ENCODE data around the gene FGG. TPM values are rescaled to one million over a fixed set of nuclear protein-coding genes. Genes with fewer than 3 reads are reported as not detected.

FGG gene
- total and polyA plus RNA-seq, 2 donors (not counting 1 experiment from before 2014, with no cell fraction given) = not detected

DNA sequence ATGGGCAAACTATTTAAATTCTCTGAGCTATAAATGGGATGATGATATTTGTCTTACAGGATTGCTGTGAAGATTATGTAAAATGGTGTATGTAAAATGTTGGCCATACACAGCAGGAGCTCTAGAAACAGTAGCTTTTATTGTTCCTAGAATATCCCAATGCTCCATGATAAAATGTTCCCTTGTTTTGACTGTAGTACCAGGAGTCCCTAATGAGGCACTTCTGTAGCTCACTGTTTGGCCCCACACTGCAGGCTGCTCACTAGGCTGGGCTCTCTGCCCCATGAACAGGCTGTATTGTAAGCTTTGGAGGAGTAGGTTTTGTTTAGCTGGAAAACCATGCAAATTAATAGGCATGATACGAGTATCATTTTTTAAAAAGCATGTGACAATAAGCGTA is 18.6 kb downstream of the FGG start:
- Histone ChIP-seq H3K27me3 (ENCODE audit: control insufficient read depth, insufficient read depth, low read length) (no peaks in the 10 kb centered on the region), H3K9me3 (ENCODE audit: control insufficient read depth, insufficient read depth, low read depth, low read length) (no peaks in the 10 kb centered on the region), H3K79me2 (ENCODE audit: control insufficient read depth, insufficient read depth, low read length) (no peaks in the 10 kb centered on the region), H3K4me1 (ENCODE audit: control insufficient read depth, extremely low read depth, insufficient read depth, low read length) (no peaks in the 10 kb centered on the region), H3K4me2 (ENCODE audit: extremely low read depth, insufficient read depth, low read length) (no peak overlapping the region), H4K20me1 (ENCODE audit: control insufficient read depth, extremely low read depth, insufficient read depth, low read length) (no peaks in the 10 kb centered on the region), H3K27ac (ENCODE audit: insufficient read depth, low read length) (no peak overlapping the region), H2AFZ (ENCODE audit: low read length) (no peak overlapping the region), H3K9ac (ENCODE audit: insufficient read depth, low read length) (no peak overlapping the region), H3K36me3 (ENCODE audit: control insufficient read depth, insufficient read depth, low read length) (no peaks in the 10 kb centered on the region), H3K4me3 (replicated peaks in 1 of 4; ENCODE audit: control extremely low read depth in 1 of 4, insufficient read depth in 1 of 4, low read depth in 3 of 4, low read length in 4 of 4) (no peak overlapping the region)
- TF ChIP-seq EZH2 (IDR thresholded peaks at IDR 0.05; ENCODE audit: low read length, missing control alignments) = no peak
- TF ChIP-seq, protein P1, sequence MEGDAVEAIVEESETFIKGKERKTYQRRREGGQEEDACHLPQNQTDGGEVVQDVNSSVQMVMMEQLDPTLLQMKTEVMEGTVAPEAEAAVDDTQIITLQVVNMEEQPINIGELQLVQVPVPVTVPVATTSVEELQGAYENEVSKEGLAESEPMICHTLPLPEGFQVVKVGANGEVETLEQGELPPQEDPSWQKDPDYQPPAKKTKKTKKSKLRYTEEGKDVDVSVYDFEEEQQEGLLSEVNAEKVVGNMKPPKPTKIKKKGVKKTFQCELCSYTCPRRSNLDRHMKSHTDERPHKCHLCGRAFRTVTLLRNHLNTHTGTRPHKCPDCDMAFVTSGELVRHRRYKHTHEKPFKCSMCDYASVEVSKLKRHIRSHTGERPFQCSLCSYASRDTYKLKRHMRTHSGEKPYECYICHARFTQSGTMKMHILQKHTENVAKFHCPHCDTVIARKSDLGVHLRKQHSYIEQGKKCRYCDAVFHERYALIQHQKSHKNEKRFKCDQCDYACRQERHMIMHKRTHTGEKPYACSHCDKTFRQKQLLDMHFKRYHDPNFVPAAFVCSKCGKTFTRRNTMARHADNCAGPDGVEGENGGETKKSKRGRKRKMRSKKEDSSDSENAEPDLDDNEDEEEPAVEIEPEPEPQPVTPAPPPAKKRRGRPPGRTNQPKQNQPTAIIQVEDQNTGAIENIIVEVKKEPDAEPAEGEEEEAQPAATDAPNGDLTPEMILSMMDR (conservative IDR thresholded peaks at IDR 0.05 in 1 of 2, IDR thresholded peaks at IDR 0.05 in 1 of 2; ENCODE audit: low read depth in 1 of 2, low read length in 2 of 2) = no peak
- no peak for DNase-seq (ENCODE audit: low read depth in 2 of 2)

- no peaks in the 10 kb centered on the region for H4K20me1 ChIP-seq (ENCODE audit: control insufficient read depth, extremely low read depth, insufficient read depth, low read length)
- H3K4me2 ChIP-seq (ENCODE audit: extremely low read depth, insufficient read depth, low read length) = no peak overlapping the region
- H3K36me3 ChIP-seq (ENCODE audit: control insufficient read depth, insufficient read depth, low read length) = no peaks in the 10 kb centered on the region
- H3K9ac ChIP-seq (ENCODE audit: insufficient read depth, low read length) = no peak overlapping the region
- no peaks in the 10 kb centered on the region for H3K27me3 ChIP-seq (ENCODE audit: control insufficient read depth, insufficient read depth, low read length)
- no peak overlapping the region for H3K27ac ChIP-seq (ENCODE audit: insufficient read depth, low read length)
- DNase-seq (ENCODE audit: low read depth in 2 of 2) = no peak
- TF ChIP-seq EZH2 (IDR thresholded peaks at IDR 0.05; ENCODE audit: low read length, missing control alignments) = no peak
- TF ChIP-seq, protein P1 (conservative IDR thresholded peaks at IDR 0.05 in 1 of 2, IDR thresholded peaks at IDR 0.05 in 1 of 2; ENCODE audit: low read depth in 1 of 2, low read length in 2 of 2) = no peak
- no peak overlapping the region for H2AFZ ChIP-seq (ENCODE audit: low read length)
- no peaks in the 10 kb centered on the region for H3K9me3 ChIP-seq (ENCODE audit: control insufficient read depth, insufficient read depth, low read depth, low read length)
- H3K4me3 ChIP-seq (replicated peaks in 1 of 4; ENCODE audit: control extremely low read depth in 1 of 4, insufficient read depth in 1 of 4, low read depth in 3 of 4, low read length in 4 of 4) = no peak overlapping the region
- H3K4me1 ChIP-seq (ENCODE audit: control insufficient read depth, extremely low read depth, insufficient read depth, low read length) = no peaks in the 10 kb centered on the region
- H3K79me2 ChIP-seq (ENCODE audit: control insufficient read depth, insufficient read depth, low read length) = no peaks in the 10 kb centered on the region
Measured at GRCh38 chr4:154591890-154592289, 20.6 kb downstream of the FGG start.

- Histone ChIP-seq H3K27me3 (ENCODE audit: control insufficient read depth, insufficient read depth, low read length) (no peaks in the 10 kb centered on the region), H3K9ac (ENCODE audit: insufficient read depth, low read length) (no peak within 1 kb of the TSS), H3K36me3 (ENCODE audit: control insufficient read depth, insufficient read depth, low read length) (no peaks in the 10 kb centered on the region), H3K27ac (ENCODE audit: insufficient read depth, low read length) (no peak within 1 kb of the TSS), H3K79me2 (ENCODE audit: control insufficient read depth, insufficient read depth, low read length) (no peaks in the 10 kb centered on the region), H3K4me3 (replicated peaks in 1 of 4; ENCODE audit: control extremely low read depth in 1 of 4, insufficient read depth in 1 of 4, low read depth in 3 of 4, low read length in 4 of 4) (no peak within 1 kb of the TSS), H3K4me2 (ENCODE audit: extremely low read depth, insufficient read depth, low read length) (no peak within 1 kb of the TSS), H3K9me3 (ENCODE audit: control insufficient read depth, insufficient read depth, low read depth, low read length) (no peaks in the 10 kb centered on the region), H3K4me1 (ENCODE audit: control insufficient read depth, extremely low read depth, insufficient read depth, low read length) (no peaks in the 10 kb centered on the region), H4K20me1 (ENCODE audit: control insufficient read depth, extremely low read depth, insufficient read depth, low read length) (no peaks in the 10 kb centered on the region), H2AFZ (ENCODE audit: low read length) (no peak within 1 kb of the TSS)
- TF ChIP-seq EZH2 (IDR thresholded peaks at IDR 0.05; ENCODE audit: low read length, missing control alignments) = no peak
- TF ChIP-seq, protein P1 (conservative IDR thresholded peaks at IDR 0.05 in 1 of 2, IDR thresholded peaks at IDR 0.05 in 1 of 2; ENCODE audit: low read depth in 1 of 2, low read length in 2 of 2) = no peak
- DNase-seq (ENCODE audit: low read depth in 2 of 2) = no peak
Measured at GRCh38 chr4:154590329-154591006, 22.0 kb downstream of the FGG start, which contains the start of gene FGA. TSS of gene FGA (minus strand) at chr4:154590742. CDS start at chr4:154590687, 55 bp downstream.

Data from fibroblast of lung (primary cell).